GM23338 (cell line): ENCODE measurements around the gene POU2F3. TPM values are rescaled to one million over a fixed set of nuclear protein-coding genes. Genes with fewer than 3 reads are reported as not detected.

Experiments used
- ATAC-seq: fragments of 200-7000 bp; cut with Tn5 transposase; 3 replicates; pipeline ENCODE4 v1.9.1; 2020
- DNase-seq: peaks from one replicate; pipeline ENCODE4 v3.0.0-alpha.2; 2015; ENCODE audit warnings: low spot score
- H2AFZ ChIP-seq: fragments of 200-600 bp; sonication (generic); 2 replicates; pipeline ENCODE4 v1.8.0; 2016; ENCODE audit warnings: antibody characterized with exemption, mild to moderate bottlenecking, moderate library complexity
- H3F3A ChIP-seq: fragments of 200-600 bp; sonication (generic); replicated peaks from 2 replicates; pipeline ENCODE4 v1.8.0; 2017; ENCODE audit warnings: antibody characterized with exemption, mixed run types, low read depth
- H3K27ac ChIP-seq: fragments of 200-600 bp; sonication (generic); 2 replicates; pipeline ENCODE4 v1.6.1; 2016; ENCODE audit warnings: low read depth
- H3K27me3 ChIP-seq: fragments of 200-600 bp; sonication (generic); 2 replicates; pipeline ENCODE4 v1.8.0; 2016; ENCODE audit warnings: mild to moderate bottlenecking, mixed run types, moderate library complexity; ENCODE audit not compliant: insufficient read depth
- H3K36me3 ChIP-seq: fragments of 200-600 bp; sonication (generic); 2 replicates; pipeline ENCODE4 v1.8.0; 2016; ENCODE audit warnings: mild to moderate bottlenecking; ENCODE audit not compliant: insufficient read depth
- H3K4me1 ChIP-seq: fragments of 200-600 bp; sonication (generic); 2 replicates; pipeline ENCODE4 v1.8.0; 2016; ENCODE audit warnings: mild to moderate bottlenecking, moderate library complexity; ENCODE audit not compliant: insufficient read depth
- H3K4me2 ChIP-seq: fragments of 200-600 bp; sonication (generic); 2 replicates; pipeline ENCODE4 v1.7.1; 2017; ENCODE audit warnings: mixed run types
- H3K4me3 ChIP-seq: fragments of 200-600 bp; sonication (generic); 2 replicates; pipeline ENCODE4 v1.6.1; 2016; ENCODE audit warnings: mixed run types
- H3K79me2 ChIP-seq: fragments of 200-600 bp; sonication (generic); replicated peaks from 2 replicates; pipeline ENCODE4 v1.8.0; 2017; ENCODE audit warnings: mild to moderate bottlenecking; ENCODE audit not compliant: insufficient read depth
- H3K9me2 ChIP-seq: fragments of 200-600 bp; sonication (generic); 2 replicates; pipeline ENCODE4 v1.8.0; 2017; ENCODE audit not compliant: insufficient read depth
- H4K20me1 ChIP-seq: fragments of 200-600 bp; sonication (generic); replicated peaks from 2 replicates; pipeline ENCODE4 v1.8.0; 2017; ENCODE audit warnings: mild to moderate bottlenecking; ENCODE audit not compliant: insufficient read depth
- H3K27ac Mint-ChIP-seq: 2 replicates; pipeline ENCODE4 v1.8.0; 2020; ENCODE audit warnings: inconsistent platforms, mild to moderate bottlenecking, moderate library complexity, mixed read lengths
- H3K27me3 Mint-ChIP-seq: 3 replicates; pipeline ENCODE4 v1.8.0; 2022; ENCODE audit warnings: low read depth, mild to moderate bottlenecking, moderate library complexity, mixed read lengths, inconsistent platforms; ENCODE audit not compliant: insufficient read depth, poor library complexity
- H3K36me3 Mint-ChIP-seq: 3 replicates; pipeline ENCODE4 v1.8.0; 2021; ENCODE audit warnings: low read depth, mild to moderate bottlenecking, inconsistent platforms, moderate library complexity, mixed read lengths
- H3K4me1 Mint-ChIP-seq: 3 replicates; pipeline ENCODE4 v1.8.0; 2020; ENCODE audit warnings: mild to moderate bottlenecking, inconsistent platforms, mixed read lengths
- H3K4me3 Mint-ChIP-seq: 3 replicates; pipeline ENCODE4 v1.8.0; 2021; ENCODE audit warnings: moderate library complexity, mild to moderate bottlenecking, inconsistent platforms, mixed read lengths
- H3K9me3 Mint-ChIP-seq: 3 replicates; pipeline ENCODE4 v1.8.0; 2020; ENCODE audit warnings: moderate library complexity, mild to moderate bottlenecking, inconsistent platforms, mixed read lengths
- CREB1 ChIP-seq: fragments of 250-450 bp; sonication (Bioruptor Pico); IDR thresholded peaks from 2 replicates; pipeline ENCODE4 v1.5.0; 2020; ENCODE audit warnings: low read depth, mild to moderate bottlenecking, moderate library complexity
- JUNB ChIP-seq: IDR thresholded peaks from one replicate; pipeline ENCODE4 v1.6.1; 2016; ENCODE audit warnings: antibody characterized with exemption; ENCODE audit not compliant: unreplicated experiment
- REST ChIP-seq: IDR thresholded peaks from one replicate; pipeline ENCODE4 v1.6.1; 2018; ENCODE audit warnings: antibody characterized with exemption; ENCODE audit not compliant: unreplicated experiment
- STAT1 ChIP-seq: IDR thresholded peaks from one replicate; pipeline ENCODE4 v1.6.1; 2016; ENCODE audit warnings: antibody characterized with exemption; ENCODE audit not compliant: unreplicated experiment
- ZNF114 ChIP-seq: fragments of 250-450 bp; sonication (Bioruptor Pico); IDR thresholded peaks from 2 replicates; pipeline ENCODE4 v1.5.0; 2020; ENCODE audit warnings: mild to moderate bottlenecking, moderate library complexity
- ZNF331 ChIP-seq: fragments of 250-450 bp; sonication (Bioruptor Pico); IDR thresholded peaks from 2 replicates; pipeline ENCODE4 v1.5.0; 2020; ENCODE audit warnings: low read depth, mild to moderate bottlenecking, moderate library complexity
- ZNF462 ChIP-seq: fragments of 250-450 bp; sonication (Bioruptor Pico); IDR thresholded peaks from 2 replicates; pipeline ENCODE4 v1.5.0; 2020; ENCODE audit warnings: mild to moderate bottlenecking, moderate library complexity
- polyA plus RNA-seq: library from polyadenylated mRNA; unstranded; fragments of >200 nt; fragmentation: Nextera tagmentation; extraction: Ambion mirVana; gene quantifications from 2 replicates; pipeline ENCODE4 v1.2.1, GENCODE V29; 2016
- total RNA-seq: library from RNA; depleted of rRNA; stranded (reverse); fragments of >200 nt; shearing (Covaris generic); gene quantifications from 2 replicates; pipeline ENCODE4 v1.2.3, GENCODE V29; 2014

POU2F3 gene
- total and polyA plus RNA-seq, 2 experiments from 2014 or later: 0.45 to 0.79 TPM

- Histone ChIP-seq H4K20me1 (no peaks in the 10 kb centered on the region), H3K79me2 (no peaks in the 10 kb centered on the region), H3K4me1 (0 out of 2 replicates have a peak, but pooled peaks cover 4% of the 10 kb centered on the region), H3K4me3 (no peak overlapping the region), H3K36me3 (no peaks in the 10 kb centered on the region), H3K27me3 (peaks cover 28% of the 10 kb centered on the region), H3K4me2 (no peak overlapping the region), H2AFZ (no peak overlapping the region), H3F3A (no peaks in the 10 kb centered on the region), H3K9me2 (no peaks in the 10 kb centered on the region), H3K27ac (no peak overlapping the region)
- Mint-ChIP-seq H3K27ac (no peak overlapping the region), H3K36me3 (no peaks in the 10 kb centered on the region; the same call in 2 of the 3 replicates), H3K27me3 (peaks cover 33% of the 10 kb centered on the region), H3K9me3 (no peaks in the 10 kb centered on the region), H3K4me1 (peaks cover 32% of the 10 kb centered on the region), H3K4me3 (no peak overlapping the region)
- no peak for TF ChIP-seq REST
- peak; percentile 14 for ATAC-seq
- DNase-seq: no peak
These were observed 19.8 kb upstream of the POU2F3 start for GRCh38 chr11:120219938-120220746.

GRCh38 chr11:120220747-120221037 lies 19.2 kb upstream of the POU2F3 start:
- H4K20me1 ChIP-seq: no peaks in the 10 kb centered on the region
- no peak overlapping the region for H3K27ac Mint-ChIP-seq
- H3K4me1 ChIP-seq: 0 out of 2 replicates have a peak, but pooled peaks cover 4% of the 10 kb centered on the region
- H3K4me3 ChIP-seq: no peak overlapping the region
- no peaks in the 10 kb centered on the region for H3K9me3 Mint-ChIP-seq
- H3K36me3 ChIP-seq: no peaks in the 10 kb centered on the region
- no peak overlapping the region for H2AFZ ChIP-seq
- DNase-seq (no peak), ATAC-seq (no peak)
- no peak overlapping the region for H3K4me3 Mint-ChIP-seq
- no peaks in the 10 kb centered on the region; the same call in 2 of the 3 replicates for H3K36me3 Mint-ChIP-seq
- no peaks in the 10 kb centered on the region for H3F3A ChIP-seq
- no peak overlapping the region for H3K27ac ChIP-seq
- H3K4me1 Mint-ChIP-seq: peaks cover 38% of the 10 kb centered on the region
- peaks cover 22% of the 10 kb centered on the region; the same call in 1 of the 2 replicates for H3K27me3 ChIP-seq
- H3K79me2 ChIP-seq: no peaks in the 10 kb centered on the region
- peaks cover 27% of the 10 kb centered on the region for H3K27me3 Mint-ChIP-seq
- no peak for TF ChIP-seq JUNB
- TF ChIP-seq ZNF462 (CRISPR knock-in tag): no peak
- no peak for TF ChIP-seq ZNF331 (CRISPR knock-in tag)
- no peak for TF ChIP-seq STAT1
- no peak for TF ChIP-seq ZNF114
- no peak for TF ChIP-seq CREB1
- no peaks in the 10 kb centered on the region for H3K9me2 ChIP-seq
- no peak overlapping the region for H3K4me2 ChIP-seq
